Activated CD8-positive, alpha-beta memory T cell treated with anti-CD3 and anti-CD28 coated beads, Interleukin-2, amount 50 U/mL, for 48 hours (primary cell): Measurements from ENCODE around the gene PYGB.
A peak's percentile ranks its signal among the peaks of the same experiment; 100 is the strongest.

Experiments
- DNase-seq: peaks from one replicate; pipeline ENCODE4 v3.0.0-alpha.2; 2020

The PYGB gene

DNA sequence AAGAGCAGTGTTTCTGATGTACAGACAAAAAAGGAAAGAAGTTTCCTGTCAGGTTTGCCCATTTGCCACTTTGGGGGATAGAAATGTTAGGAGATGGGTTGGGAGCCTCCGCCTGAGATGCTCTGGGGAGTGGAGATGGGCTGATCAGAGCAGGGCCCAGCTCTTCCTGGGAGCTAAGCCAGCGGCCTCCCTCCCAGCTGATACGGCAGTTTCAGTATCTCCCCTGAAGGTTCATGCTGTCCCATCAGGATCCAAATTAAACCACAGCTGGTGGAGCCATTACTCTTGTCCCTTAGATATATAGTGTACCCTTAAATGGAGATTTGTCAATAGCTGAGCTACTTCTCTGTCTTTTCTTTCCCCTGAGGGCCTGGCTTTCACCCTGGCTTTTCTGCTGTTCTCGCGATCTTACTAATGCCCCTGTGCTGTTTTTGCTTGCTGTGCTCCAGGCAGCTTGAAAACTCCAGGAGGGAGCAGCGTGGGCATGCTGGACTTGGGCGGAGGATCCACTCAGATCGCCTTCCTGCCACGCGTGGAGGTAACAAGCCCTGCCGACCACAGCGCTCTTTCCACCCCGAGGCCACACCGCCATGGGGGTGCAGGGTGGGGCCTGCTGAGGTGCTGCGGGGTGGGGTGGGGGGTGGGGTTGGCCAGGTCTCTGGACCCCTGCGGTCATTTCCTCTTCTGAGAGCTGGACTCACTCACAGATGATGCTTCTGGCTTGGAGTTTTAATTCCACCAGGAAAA, 31.5 kb upstream of the PYGB start:
- DNase-seq, result no peak

DNA sequence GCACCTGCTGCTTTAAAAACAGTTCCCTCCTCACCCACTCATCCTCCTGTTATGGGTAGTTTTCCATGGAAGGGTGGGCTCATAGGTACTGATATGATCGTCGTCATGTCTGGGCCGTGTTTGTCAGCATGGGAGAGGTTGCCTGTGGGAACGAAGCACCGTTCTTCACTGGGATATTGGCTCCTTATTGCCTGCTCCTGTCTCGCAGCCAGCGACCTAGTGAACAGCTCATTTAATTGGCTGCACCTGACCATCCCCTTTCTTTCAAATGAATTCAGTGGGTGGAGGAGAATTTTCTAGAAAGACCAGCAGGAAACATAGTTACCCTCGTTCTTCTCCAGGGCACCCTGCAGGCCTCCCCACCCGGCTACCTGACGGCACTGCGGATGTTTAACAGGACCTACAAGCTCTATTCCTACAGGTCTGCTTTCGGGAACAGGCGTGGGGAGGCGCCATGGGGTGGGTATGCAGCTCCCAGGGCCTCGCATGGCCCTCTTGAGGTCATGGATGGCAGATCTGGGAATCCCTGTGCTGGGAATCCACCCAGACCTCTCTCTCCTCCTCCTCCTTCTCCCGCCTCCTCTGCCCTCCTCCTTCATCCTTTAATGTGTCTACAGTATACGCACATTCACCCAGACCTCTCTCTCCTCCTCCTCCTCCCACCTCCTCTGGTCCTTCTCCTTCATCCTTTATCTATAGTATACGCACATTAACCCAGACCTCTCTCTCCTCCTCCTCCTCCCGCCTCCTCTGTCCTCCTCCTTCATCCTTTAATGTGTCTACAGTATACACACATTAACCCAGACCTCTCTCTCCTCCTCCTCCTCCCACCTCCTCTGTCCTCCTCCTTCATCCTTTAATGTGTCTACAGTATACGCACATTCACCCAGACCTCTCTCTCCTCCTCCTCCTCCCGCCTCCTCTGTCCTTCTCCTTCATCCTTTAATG, 30.4 kb upstream of the PYGB start:
- no peak for DNase-seq

DNA sequence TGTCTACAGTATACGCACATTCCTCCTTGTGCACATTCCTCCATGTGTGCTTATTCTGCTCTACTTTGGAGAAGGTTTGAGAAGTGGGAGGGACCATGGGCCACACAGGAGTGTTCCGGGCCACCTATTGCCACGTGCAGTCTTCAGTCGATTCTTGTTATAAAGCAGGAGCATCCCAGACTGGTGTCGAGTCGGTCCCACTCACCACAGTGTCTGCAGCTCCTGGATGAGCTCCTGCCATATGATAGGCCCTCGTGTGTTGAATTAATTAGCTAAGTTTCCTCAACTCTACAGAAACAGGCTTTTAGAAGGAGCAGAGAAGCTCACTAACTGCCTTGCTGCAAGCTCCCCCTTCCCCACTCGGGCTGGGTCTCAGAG, 29.8 kb upstream of the PYGB start:
- no peak for DNase-seq

DNA sequence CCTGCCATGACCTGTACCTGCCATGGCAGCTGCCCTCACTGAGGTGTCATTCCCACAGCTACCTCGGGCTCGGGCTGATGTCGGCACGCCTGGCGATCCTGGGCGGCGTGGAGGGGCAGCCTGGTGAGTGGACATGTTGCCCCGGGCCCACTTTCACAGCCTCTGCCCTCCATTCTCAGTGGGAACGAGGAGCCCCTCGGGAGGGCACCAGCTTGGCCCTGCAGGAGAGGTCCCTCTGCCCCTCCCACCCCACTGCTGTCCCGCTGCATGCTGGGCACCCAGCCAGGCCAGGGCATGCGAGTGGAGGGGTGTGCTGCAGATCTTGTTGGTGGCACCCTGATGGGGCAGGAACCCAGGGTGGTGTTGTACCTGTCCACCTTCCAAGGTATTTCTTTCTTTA, 29.4 kb upstream of the PYGB start:
- DNase-seq, result no peak

DNA sequence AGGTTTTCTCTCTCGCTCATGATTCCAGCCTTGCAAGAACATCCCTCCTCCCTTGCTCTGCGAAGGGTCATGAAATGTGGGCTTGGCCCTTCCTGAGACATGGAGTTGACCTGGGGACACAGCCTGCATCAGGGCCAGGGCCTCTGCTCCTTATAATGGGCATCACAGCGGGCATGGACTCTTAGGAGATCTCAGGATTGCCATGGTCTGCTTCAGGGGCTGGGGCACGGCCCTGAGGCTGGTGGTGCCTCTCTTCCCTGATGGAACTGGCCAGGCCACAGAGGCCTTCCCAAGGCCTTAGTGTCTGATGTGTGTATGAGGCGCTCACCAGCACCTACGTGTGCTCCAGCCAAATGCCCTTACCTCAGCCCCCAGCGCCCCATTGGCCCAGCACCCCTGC, 28.5 kb upstream of the PYGB start:
- no peak for DNase-seq

DNA sequence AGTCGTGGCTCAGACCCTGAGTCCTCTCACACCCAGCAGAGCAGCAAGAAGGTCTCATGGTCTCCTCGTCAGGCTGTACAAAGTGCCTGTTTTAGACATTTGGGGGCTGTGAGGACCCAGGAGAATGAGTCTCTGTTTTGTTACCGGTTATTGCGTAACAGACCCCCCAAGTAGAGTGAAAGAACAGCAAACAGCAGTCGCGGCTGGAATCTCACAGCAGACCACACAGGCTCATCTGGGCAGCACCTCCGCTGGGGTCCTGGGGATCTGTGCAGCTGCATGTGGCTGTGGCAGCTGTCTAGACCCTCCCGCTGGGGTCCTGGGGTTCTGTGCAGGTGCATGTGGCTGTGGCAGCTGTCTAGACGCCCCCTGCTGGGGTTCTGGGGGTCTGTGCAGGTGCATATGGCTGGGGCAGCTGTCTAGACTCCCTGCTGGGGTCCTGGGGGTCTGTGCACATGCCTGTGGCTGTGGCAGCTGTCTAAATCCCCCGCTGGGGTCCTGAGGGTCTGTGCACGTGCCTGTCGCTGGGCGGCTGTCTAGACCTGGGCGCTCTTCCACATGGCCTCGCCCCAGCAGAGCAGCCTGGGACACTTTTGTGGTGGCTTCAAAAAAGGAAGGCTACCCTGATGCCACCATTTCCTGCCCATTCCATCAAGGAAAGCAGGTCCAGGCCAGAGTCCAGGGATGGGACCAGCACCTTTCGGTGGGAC, 27.7 kb upstream of the PYGB start:
- DNase-seq, result no peak

DNA sequence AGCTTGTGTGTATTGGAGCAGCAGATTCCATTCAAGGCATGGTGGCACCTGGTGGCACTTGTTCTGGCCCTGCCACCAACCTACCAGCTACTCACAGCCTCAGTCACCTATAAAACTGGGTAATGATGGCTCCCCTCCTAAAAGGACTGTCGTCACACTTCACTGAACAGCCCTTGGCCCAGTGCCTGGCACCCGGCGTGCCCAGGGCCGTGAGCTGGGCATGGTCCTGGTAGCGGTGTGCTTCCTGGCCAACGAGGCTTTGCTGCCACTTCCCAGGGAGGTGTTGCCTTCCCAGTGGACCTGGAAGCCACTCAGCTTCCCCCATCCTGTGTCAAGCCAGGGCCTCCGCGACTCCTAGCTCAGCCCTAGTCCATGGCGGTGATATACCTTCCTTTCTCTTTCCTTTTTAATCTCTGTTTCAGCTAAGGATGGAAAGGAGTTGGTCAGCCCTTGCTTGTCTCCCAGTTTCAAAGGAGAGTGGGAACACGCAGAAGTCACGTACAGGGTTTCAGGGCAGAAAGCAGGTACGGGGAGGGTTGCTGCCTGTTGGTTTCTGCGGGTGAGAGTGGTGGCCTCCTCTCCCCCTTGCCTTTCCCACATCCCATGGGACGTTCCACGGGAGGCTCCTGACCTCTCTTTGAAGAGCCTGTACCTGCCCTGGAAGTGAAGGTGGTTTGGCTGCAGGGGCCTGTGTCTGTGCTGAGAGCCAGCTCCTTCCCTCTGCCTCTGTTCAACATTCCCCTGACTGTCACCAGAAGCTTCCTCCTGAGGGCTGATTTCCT, 26.9 kb upstream of the PYGB start:
- DNase-seq, result no peak

DNA sequence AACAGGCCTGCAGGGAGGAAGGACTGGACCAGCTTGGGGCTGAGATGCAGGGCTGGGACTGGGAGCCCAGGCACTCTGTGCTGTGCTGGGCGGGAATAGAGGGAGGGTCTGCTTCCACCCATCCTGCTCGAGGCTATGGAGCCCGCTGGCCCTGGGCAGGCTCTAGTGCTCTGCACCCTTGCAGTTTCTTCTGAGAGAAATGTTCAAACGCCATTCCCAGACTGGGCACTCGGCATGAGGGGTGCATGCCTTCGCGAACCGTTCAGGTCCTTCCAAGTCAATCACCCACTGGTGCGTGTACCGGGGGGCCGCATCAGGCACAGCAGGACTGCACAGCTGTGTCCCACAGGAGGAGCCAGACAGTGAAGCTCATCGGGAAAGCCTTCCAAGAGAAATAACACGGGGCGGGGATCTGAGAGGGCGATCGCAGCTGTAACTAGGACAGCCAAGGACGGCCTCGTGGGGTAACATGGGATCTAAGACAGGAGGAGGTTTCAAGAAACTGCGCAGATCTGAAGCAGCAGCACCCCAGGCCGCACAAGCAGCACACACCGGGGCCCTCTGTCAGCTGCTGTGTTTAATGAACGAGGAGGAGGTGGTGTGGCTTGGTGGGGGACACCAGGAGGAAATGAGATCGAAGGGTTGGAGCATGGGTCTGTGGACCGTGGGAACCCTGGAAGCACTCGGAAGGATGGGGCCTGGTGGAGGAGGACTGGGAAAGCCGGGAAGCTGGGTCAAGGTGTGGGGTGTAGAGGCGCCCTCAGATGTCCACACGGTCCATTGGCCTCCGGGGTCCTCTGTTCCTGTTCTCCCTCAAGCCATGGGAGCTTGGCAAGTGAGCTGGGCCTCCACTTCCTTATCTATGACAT, 26.1 kb upstream of the PYGB start:
- no peak for DNase-seq

DNA sequence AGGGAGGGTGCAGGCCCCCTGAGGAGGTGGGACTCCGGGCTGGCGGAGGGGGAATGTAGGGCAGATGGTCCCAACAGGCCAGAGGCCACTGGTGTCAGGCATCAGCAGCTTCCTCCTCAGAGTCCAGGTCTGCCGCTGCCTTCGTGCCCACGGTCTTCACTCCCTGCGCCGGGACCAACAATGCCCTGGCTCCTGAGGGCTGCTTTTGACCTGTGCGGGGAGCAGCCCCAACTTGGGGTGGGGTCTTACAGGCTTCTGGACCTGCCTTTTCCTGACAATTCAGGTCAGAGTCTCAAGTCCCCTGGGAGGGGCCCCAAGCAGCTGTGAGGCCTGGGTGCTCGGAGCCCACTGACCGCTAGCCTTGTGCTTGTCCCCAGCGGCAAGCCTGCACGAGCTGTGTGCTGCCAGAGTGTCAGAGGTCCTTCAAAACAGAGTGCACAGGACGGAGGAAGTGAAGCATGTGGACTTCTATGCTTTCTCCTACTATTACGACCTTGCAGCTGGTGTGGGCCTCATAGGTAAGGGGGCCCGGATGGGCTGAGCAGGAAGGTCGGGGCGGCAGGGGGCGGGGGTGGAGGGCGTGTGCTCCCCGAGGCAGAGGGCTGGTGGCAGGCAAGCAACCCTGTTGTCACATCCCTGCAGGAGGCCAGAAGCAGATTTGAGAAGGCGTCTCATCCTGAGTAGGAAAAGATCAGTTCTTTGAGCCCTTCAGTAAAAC, 25.3 kb upstream of the PYGB start:
- DNase-seq, result no peak

DNA sequence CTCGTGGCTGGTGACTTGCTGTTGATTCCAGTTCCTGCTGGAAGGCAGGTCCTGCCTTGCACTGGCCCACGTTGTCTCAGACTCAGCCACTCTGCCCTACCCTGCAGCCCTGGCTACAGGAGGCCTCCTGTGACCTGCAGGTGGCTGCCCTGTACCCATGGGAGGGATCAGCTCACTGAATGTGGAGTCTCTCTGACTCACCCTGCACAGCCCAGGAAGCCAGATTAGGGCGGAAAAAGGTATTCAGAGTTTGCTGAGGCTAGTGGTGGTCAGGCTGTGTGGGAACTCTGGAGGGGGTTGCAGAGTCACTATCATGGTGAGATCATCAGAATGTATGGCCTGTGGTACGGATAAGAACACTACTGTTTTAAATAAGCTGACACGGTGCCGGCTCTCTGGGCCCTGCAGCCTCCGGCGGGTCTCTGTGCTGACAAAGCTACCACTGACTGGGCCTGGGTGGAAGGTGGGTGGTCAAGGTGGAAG, 24.7 kb upstream of the PYGB start:
- peak; percentile 80 for DNase-seq

DNA sequence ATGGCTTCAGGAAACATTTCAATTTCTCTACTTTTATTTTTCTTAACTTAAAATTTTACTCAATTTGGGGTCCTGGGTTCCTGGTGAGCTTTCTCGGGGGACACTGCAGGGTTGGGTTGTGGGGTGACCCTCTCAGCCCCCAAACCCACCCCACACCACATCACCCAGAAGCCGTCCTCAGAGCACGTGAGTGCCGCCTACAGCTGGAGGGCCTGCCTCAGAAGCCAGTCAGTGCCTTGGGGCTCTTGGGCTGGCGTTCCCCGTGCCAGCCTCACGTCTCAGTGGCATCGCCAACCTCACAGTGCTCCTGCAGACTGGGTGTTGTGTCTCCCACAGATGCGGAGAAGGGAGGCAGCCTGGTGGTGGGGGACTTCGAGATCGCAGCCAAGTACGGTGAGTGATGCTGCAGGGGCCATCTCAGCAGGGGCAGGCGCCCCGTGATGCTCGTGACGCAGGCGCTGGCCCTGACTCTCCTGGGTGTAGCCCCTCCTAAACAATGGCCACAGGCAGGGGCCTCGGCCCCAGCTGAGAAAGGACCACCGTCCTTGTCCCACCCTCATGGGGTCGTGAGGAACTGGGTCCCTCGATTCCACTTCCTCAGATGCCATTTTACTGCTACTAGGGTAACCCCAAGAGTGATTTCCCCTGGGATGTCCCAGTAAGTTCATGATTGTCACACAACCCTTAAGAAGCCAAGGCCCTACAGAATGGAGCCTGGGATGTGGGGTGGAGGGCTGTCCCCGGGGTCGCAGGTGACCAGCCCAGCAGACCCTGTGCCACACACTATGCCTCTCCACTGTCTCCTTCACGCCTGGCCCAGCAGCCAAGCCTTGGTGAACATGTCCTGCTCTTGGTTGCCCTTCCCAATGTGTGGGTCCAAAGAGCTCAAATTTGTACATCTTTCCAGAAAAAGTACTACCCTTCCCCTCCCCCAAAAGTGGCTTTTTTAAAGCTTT, 23.8 kb upstream of the PYGB start:
- no peak for DNase-seq

DNA sequence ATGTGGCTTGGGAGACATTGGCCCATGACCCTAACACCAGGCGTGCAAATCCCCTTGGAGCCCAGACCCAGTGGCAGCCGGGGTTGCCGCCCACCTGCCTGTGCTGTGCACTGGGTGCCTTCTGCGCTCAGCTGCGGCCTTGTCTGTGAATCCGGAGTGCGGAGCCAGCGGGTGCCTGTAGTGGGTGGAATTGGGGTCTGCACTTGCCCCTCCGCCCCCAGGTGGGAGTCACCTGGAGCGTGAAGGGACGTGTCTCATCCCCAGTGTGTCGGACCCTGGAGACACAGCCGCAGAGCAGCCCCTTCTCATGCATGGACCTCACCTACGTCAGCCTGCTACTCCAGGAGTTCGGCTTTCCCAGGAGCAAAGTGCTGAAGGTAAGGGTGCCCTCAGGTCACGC, 22.9 kb upstream of the PYGB start:
- DNase-seq, result no peak

DNA sequence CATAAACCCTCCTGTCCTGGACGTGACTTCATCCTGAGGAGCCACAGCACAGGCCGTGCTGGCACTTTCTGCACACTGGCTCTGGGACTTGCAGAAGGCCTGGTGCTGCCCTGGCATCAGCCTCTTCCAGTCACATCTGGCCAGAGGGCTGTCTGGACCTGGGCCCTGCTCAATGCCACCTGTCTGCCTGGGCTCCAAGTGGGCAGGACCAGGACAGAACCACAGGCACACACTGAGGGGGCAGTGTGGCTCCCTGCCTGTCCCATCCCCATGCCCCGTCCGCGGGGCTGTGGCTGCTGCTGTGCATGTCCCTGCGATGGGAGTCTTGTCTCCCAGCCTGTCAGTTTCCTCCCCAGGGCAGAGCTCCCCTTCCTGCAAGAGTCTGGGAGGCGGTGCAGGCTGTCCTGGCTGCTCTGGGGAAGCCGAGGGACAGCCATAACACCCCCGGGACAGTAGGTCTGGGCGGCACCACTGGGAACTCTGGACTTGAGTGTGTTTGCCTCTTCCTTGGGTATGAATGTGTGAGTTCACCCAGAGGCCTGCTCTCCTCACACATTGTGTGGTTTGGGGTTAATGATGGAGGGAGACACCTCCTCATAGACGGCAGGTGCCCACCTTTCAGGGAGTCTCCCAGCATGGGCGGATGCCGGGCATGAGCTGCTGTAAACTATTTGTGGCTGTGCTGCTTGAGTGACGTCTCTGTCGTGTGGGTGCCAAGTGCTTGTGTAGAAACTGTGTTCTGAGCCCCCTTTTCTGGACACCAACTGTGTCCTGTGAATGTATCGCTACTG, 22.0 kb upstream of the PYGB start:
- no peak for DNase-seq

DNA sequence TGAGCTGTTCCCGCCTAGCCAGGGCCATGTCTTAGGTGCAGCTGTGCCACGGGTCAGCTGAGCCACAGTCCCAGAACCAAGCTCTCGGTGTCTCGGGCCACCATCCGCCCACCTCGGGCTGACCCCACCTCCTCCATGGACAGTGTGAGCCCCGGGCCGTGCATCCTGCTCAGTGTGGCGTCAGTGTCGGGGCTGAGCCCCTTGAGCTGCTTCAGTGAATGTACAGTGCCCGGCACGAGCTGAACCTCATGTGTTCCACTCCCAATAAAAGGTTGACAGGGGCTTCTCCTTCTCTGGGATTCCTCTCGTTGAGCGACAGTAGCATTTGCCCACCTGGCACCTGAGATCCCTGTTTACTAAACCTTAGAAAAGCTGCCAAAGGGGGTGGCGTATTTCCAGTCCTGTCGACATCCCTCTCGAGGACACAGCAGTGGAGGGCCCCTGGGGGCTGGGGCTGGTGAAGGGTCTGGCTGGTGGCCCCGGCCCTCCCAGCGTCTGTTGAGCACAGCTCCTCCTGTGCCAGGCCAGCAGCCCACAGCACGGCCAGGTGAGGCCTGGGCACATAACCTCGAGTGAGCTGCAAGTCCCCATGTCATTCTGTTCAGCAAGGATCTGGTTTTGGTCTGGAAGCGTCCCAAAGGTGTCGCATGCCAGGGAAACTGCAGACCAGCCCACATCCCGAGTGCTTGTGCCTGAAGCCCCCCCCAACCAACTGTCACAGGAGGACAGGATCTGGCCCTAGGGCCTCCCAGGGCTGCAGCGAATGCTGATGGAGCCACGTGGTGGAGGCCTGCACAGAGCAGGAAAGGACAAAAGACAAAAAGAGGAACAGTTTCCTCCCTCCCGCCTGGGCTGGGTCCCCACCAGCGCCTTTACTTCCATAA, 21.2 kb upstream of the PYGB start:
- no peak for DNase-seq

DNA sequence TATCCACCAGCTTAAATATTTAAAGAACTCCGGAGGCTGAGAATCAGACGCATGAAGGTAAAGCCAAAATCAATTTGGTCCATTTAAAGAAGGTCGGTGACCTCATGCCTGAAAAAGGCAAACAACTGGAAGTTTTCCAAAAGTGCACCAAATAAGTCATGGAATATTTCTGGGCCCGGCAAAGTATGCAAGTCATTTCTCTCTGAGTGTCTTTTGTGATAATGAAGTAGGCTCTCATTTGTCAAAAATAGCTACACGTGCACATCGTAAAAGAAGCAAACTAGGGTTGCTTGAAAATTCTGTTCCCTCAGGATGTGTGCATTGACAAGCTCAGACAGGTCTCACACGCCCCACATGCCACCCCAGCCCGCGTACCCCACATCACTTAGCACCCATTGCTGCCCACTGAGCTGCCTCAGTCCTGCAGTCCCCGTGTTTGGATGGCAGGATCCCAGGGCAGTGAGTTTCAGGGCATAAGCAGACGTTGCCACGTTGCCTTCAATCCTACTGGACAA, 20.5 kb upstream of the PYGB start:
- no peak for DNase-seq

DNA sequence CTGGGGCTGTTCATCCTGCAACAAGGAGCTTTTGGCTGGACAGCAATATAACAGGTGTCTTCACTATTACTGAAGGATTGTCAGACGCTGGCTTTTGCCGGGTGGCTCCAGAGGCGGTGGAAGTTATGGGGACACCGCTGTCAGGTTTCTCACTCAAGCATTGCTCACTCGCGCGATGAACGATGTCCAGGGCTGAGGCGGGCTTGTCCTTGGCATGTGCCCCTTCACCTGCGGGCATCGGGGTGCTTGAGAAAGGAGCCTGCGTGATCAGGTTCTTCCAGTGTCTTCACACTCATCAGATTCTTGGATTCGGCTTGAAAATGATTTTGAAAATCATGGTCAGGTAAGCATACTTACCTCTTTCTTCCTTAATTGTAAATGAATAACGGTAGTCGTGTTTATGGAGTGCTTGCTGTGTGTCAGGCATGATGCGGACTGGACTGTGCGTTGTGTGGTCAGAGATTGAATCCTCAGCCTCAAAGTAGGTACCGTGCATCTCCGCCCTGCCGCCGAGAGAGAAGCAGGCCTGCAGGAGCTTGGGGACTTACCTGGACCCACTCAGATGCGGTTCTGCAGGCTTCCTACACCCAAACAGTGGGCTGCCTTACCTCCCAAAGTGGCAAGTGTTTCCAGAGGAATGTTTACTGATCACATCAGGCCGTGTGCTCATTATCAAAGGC, 18.3 kb upstream of the PYGB start:
- no peak for DNase-seq
